Measurements from ENCODE around the gene ZNF780A.

ZNF780A gene

DNA sequence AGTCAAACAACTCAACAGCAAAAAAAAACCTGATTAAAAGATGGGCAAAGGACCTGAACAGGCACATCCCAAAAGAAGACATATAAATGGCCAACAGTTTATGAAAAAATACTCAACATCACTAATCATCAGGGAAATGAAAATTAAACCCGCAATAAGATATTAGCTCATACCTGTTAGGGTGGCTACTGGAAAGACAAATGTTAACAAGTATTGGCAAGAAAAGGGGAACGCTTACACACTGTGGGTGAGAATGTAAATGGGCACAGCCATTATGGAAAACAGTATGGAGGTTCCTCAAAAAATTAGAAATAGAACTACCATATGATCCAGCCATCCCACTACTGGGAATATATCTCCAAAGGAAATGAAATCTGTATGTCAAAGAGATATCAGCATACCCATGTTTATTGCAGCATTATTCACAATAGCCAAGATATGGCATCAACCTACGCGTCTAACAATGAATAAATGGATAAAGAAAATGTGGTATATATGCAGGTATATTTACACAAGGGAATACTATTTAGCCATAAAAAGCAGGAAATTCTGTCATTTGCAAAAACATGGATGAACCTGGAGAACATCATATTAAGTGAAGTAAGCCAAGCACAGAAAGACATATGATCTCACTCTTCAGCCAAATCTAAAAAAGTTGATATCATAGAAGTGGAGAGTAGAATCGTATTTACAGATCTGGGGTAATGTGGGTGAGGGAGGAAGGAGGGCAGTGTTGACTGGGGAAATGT lies 2.3 kb downstream of the ZNF780A start:
- Histone ChIP-seq H3K4me1 (ENCODE audit: control insufficient read depth, insufficient read depth, low read length) (peaks cover 16% of the 10 kb centered on the region), H3K9me3 (ENCODE audit: control insufficient read depth, insufficient read depth, low read depth, low read length) (peaks cover 4% of the 10 kb centered on the region; the same call in 1 of the 2 replicates), H3K36me3 (ENCODE audit: control insufficient read depth in 2 of 2, insufficient read depth in 1 of 2, low read length in 2 of 2) (peaks cover 19 to 37% of the 10 kb centered on the region in 2 experiments), H3K4me3 (ENCODE audit: low read depth, low read length) (no peak overlapping the region), H3K27ac (ENCODE audit: extremely low read depth, low read depth, low read length) (no peak overlapping the region)
- ChIA-PET CTCF (interaction anchor here (0.7 to 1.5 kb wide), 2 partner anchors 8 to 121 kb away, joined by 3 to 6 read pairs; no protein-coding TSS in a partner anchor), POLR2A (interaction anchor here (1.1 kb wide), 1 partner anchor 118 kb away, joined by 3 read pairs; the partner anchor contains the start of gene PSMC4)
- TF ChIP-seq ZNF600 (tag by site-specific recombination; IDR thresholded peaks at IDR 0.05) = no peak
- TF ChIP-seq ZNF146 (tag by site-specific recombination; IDR thresholded peaks at IDR 0.05) = peak; percentile 91; the same call in 1 of the 2 replicates
- 0 out of 2 replicates have a peak, but pooled peaks have one; percentile 19 for TF ChIP-seq ZNF157 (tag by site-specific recombination; IDR thresholded peaks at IDR 0.05)
- no peak for TF ChIP-seq ZNF366 (tag by site-specific recombination; conservative IDR thresholded peaks at IDR 0.05)
- no peak for TF ChIP-seq ZNF529 (tag by site-specific recombination; IDR thresholded peaks at IDR 0.05; ENCODE audit: insufficient replicate concordance)
- no peak for TF ChIP-seq KLF16 (tag by site-specific recombination; IDR thresholded peaks at IDR 0.05)
- TF ChIP-seq ZNF184 (tag by site-specific recombination; IDR thresholded peaks at IDR 0.05) = peak; percentile 98
- TF ChIP-seq OVOL3 (tag by site-specific recombination; IDR thresholded peaks at IDR 0.05) = no peak
- no peak for TF ChIP-seq KLF8 (tag by site-specific recombination; IDR thresholded peaks at IDR 0.05)
- TF ChIP-seq ZNF211 (tag by site-specific recombination; IDR thresholded peaks at IDR 0.05; ENCODE audit: low read depth) = peak; percentile 85
- TF ChIP-seq ZNF350 (tag by site-specific recombination; IDR thresholded peaks at IDR 0.05) = 0 out of 2 replicates have a peak, but pooled peaks have one; percentile 29
- TF ChIP-seq ZNF660 (tag by site-specific recombination; IDR thresholded peaks at IDR 0.05) = 0 out of 2 replicates have a peak, but pooled peaks have one; percentile 18
- TF ChIP-seq ZNF221 (tag by site-specific recombination; IDR thresholded peaks at IDR 0.05; ENCODE audit: borderline replicate concordance) = no peak

DNA sequence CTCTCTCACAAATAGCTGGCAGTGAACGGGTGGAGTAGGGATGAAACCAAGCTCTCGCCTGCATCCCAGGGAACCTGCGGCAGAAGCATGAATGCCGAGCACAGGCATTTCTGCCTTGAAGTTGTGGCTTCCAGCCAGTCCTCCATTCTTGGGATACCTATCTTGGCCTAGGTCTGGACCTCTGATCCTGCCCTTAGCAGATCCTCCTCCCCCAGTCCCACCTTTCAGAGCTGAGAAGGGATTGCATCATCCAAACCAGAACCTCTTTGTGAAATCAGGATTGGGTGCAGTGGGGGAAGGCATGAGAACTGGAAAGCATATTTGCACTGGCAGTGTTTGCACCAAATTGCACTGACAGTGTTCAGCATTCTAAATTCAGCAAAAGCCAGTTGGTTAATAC lies 5.8 kb downstream of the ZNF780A start:
- ChIA-PET POLR2A (no interaction called here), CTCF (no interaction called here)
- Histone ChIP-seq H3K4me1 (ENCODE audit: control insufficient read depth, insufficient read depth, low read length) (peaks cover 9% of the 10 kb centered on the region), H3K27ac (ENCODE audit: extremely low read depth, low read depth, low read length) (no peak overlapping the region), H3K36me3 (ENCODE audit: control insufficient read depth in 2 of 2, insufficient read depth in 1 of 2, low read length in 2 of 2) (peaks cover 53 to 72% of the 10 kb centered on the region in 2 experiments), H3K4me3 (ENCODE audit: low read depth, low read length) (no peak overlapping the region), H3K9me3 (ENCODE audit: control insufficient read depth, insufficient read depth, low read depth, low read length) (peaks cover 10% of the 10 kb centered on the region)
- TF ChIP-seq ZNF560 (tag by site-specific recombination; IDR thresholded peaks at IDR 0.05; ENCODE audit: borderline replicate concordance) (no peak), ZBTB20 (tag by site-specific recombination; IDR thresholded peaks at IDR 0.05) (no peak), HOXA7 (CRISPR knock-in tag; IDR thresholded peaks at IDR 0.05; ENCODE audit: borderline replicate concordance) (no peak)
- TF ChIP-seq, protein P1, sequence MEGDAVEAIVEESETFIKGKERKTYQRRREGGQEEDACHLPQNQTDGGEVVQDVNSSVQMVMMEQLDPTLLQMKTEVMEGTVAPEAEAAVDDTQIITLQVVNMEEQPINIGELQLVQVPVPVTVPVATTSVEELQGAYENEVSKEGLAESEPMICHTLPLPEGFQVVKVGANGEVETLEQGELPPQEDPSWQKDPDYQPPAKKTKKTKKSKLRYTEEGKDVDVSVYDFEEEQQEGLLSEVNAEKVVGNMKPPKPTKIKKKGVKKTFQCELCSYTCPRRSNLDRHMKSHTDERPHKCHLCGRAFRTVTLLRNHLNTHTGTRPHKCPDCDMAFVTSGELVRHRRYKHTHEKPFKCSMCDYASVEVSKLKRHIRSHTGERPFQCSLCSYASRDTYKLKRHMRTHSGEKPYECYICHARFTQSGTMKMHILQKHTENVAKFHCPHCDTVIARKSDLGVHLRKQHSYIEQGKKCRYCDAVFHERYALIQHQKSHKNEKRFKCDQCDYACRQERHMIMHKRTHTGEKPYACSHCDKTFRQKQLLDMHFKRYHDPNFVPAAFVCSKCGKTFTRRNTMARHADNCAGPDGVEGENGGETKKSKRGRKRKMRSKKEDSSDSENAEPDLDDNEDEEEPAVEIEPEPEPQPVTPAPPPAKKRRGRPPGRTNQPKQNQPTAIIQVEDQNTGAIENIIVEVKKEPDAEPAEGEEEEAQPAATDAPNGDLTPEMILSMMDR (tag by site-specific recombination; IDR thresholded peaks at IDR 0.05) = no peak

DNA sequence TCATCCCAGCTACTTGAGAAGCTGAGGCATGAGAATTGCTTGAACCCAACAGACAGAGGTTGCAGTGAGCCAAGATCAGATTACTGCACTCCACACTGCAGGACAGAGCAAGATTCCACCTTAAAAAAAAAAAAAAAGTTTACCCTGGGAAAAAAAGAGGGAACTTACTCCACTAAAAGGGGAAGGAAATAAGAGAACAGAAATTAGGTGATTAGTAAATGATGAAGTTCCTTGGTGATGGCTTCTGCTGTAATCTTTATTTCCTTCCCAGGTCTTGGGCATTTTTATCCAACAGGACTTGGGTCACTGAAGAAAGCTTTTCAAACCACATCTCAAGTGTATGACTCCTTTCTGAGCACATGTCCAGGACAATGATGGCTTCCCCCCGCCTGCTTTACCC lies 9.3 kb downstream of the ZNF780A start:
- peaks cover 23% of the 10 kb centered on the region for H3K9me3 ChIP-seq (ENCODE audit: control insufficient read depth, insufficient read depth, low read depth, low read length)
- no peak overlapping the region for H3K27ac ChIP-seq (ENCODE audit: extremely low read depth, low read depth, low read length)
- ChIA-PET POLR2A (no interaction called here), CTCF (interaction anchor here (0.7 to 1.2 kb wide), 3 partner anchors 23 to 1712 kb away, joined by 4 to 5 read pairs (median 5); no protein-coding TSS in a partner anchor)
- no peaks in the 10 kb centered on the region for H3K4me1 ChIP-seq (ENCODE audit: control insufficient read depth, insufficient read depth, low read length)
- no peak overlapping the region for H3K4me3 ChIP-seq (ENCODE audit: low read depth, low read length)
- peaks cover 77 to 90% of the 10 kb centered on the region in 2 experiments for H3K36me3 ChIP-seq (ENCODE audit: control insufficient read depth in 2 of 2, insufficient read depth in 1 of 2, low read length in 2 of 2)
- TF ChIP-seq ZNF521 (tag by site-specific recombination; IDR thresholded peaks at IDR 0.05) (no peak), ZNF664 (tag by site-specific recombination; IDR thresholded peaks at IDR 0.05) (no peak), ZNF571 (tag by site-specific recombination; IDR thresholded peaks at IDR 0.05) (no peak), ZNF341 (tag by site-specific recombination; IDR thresholded peaks at IDR 0.05; ENCODE audit: low read depth) (no peak), ZNF530 (tag by site-specific recombination; IDR thresholded peaks at IDR 0.05; ENCODE audit: low read depth) (no peak), ZNF830 (tag by site-specific recombination; IDR thresholded peaks at IDR 0.05; ENCODE audit: low read depth) (no peak), PATZ1 (tag by site-specific recombination; IDR thresholded peaks at IDR 0.05) (no peak), YY1 (tag by site-specific recombination; IDR thresholded peaks at IDR 0.05) (no peak)

Data from HEK293 (cell line).